Left ventricle myocardium inferior (tissue), 1 donor: ENCODE data around the gene C5AR2. TPM values are rescaled to one million over a fixed set of nuclear protein-coding genes. Genes with fewer than 3 reads are reported as not detected.
A peak's percentile ranks its signal among the peaks of the same experiment; 100 is the strongest.

Source experiments
- DNase-seq: peaks from one replicate; pipeline ENCODE4 v3.0.0-alpha.2; 2020
- H3K27ac ChIP-seq: fragments of 200-600 bp; replicated peaks from 2 replicates; pipeline ENCODE4 v1.8.0; 2021
- H3K27me3 ChIP-seq: fragments of 200-600 bp; 2 replicates; pipeline ENCODE4 v1.8.0; 2021; ENCODE audit warnings: low read depth
- H3K36me3 ChIP-seq: fragments of 200-600 bp; 2 replicates; pipeline ENCODE4 v1.8.0; 2021
- H3K4me1 ChIP-seq: fragments of 200-600 bp; 2 replicates; pipeline ENCODE4 v1.8.0; 2021
- H3K4me3 ChIP-seq: fragments of 200-600 bp; 2 replicates; pipeline ENCODE4 v1.8.0; 2021; ENCODE audit warnings: mild to moderate bottlenecking, moderate library complexity
- H3K9me3 ChIP-seq: fragments of 200-600 bp; replicated peaks from 2 replicates; pipeline ENCODE4 v1.8.0; 2021
- intact Hi-C: fragments of 100-400 bp; cut with micrococcal nuclease; formaldehyde crosslinking; loops from one replicate; pipeline ENCODE4 v1.11.0; 2022
- total RNA-seq: library from RNA; stranded (reverse); fragmentation: NEBNext Ultra II Directional; extraction: Animal tissue kit (Norgen Biotek cat#: 25700); gene quantifications from one replicate; pipeline ENCODE4 v1.2.1, GENCODE V29; 2021
- TF ChIP-seq, protein P1 (sequence below): fragments of 200-600 bp; IDR thresholded peaks from 2 replicates; pipeline ENCODE4 v1.8.0; 2021; ENCODE audit warnings: antibody characterized with exemption, mild to moderate bottlenecking, borderline replicate concordance
- donor health status: DM: no; HTN: yes; CAD: no; lungs with severe emphysema.

Gene C5AR2
- total RNA-seq, 1 donor from 2014 or later, result 0.38 TPM

GRCh38 chr19:47316513-47316912 is 15.5 kb upstream of the C5AR2 start:
- H3K4me1 ChIP-seq, result no peaks in the 10 kb centered on the region
- no peak overlapping the region for H3K4me3 ChIP-seq
- no peak overlapping the region for H3K27ac ChIP-seq
- TF ChIP-seq, protein P1, sequence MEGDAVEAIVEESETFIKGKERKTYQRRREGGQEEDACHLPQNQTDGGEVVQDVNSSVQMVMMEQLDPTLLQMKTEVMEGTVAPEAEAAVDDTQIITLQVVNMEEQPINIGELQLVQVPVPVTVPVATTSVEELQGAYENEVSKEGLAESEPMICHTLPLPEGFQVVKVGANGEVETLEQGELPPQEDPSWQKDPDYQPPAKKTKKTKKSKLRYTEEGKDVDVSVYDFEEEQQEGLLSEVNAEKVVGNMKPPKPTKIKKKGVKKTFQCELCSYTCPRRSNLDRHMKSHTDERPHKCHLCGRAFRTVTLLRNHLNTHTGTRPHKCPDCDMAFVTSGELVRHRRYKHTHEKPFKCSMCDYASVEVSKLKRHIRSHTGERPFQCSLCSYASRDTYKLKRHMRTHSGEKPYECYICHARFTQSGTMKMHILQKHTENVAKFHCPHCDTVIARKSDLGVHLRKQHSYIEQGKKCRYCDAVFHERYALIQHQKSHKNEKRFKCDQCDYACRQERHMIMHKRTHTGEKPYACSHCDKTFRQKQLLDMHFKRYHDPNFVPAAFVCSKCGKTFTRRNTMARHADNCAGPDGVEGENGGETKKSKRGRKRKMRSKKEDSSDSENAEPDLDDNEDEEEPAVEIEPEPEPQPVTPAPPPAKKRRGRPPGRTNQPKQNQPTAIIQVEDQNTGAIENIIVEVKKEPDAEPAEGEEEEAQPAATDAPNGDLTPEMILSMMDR, result no peak
- intact Hi-C loops, result no loop called here
- peaks cover 66% of the 10 kb centered on the region for H3K27me3 ChIP-seq
- DNase-seq, result no peak
- H3K9me3 ChIP-seq, result peaks cover 2% of the 10 kb centered on the region
- no peaks in the 10 kb centered on the region for H3K36me3 ChIP-seq

DNA sequence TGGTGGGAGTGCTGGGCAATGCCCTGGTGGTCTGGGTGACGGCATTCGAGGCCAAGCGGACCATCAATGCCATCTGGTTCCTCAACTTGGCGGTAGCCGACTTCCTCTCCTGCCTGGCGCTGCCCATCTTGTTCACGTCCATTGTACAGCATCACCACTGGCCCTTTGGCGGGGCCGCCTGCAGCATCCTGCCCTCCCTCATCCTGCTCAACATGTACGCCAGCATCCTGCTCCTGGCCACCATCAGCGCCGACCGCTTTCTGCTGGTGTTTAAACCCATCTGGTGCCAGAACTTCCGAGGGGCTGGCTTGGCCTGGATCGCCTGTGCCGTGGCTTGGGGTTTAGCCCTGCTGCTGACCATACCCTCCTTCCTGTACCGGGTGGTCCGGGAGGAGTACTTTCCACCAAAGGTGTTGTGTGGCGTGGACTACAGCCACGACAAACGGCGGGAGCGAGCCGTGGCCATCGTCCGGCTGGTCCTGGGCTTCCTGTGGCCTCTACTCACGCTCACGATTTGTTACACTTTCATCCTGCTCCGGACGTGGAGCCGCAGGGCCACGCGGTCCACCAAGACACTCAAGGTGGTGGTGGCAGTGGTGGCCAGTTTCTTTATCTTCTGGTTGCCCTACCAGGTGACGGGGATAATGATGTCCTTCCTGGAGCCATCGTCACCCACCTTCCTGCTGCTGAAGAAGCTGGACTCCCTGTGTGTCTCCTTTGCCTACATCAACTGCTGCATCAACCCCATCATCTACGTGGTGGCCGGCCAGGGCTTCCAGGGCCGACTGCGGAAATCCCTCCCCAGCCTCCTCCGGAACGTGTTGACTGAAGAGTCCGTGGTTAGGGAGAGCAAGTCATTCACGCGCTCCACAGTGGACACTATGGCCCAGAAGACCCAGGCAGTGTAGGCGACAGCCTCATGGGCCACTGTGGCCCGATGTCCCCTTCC is 11.8 kb upstream of the C5AR2 start:
- no peak overlapping the region for H3K27ac ChIP-seq
- DNase-seq, result no peak
- peaks cover 4% of the 10 kb centered on the region for H3K9me3 ChIP-seq
- intact Hi-C loops, result no loop called here
- TF ChIP-seq, protein P1, result no peak
- no peaks in the 10 kb centered on the region for H3K4me1 ChIP-seq
- no peak overlapping the region for H3K4me3 ChIP-seq
- H3K27me3 ChIP-seq, result peaks cover 76% of the 10 kb centered on the region
- H3K36me3 ChIP-seq, result no peaks in the 10 kb centered on the region

- Histone ChIP-seq H3K27ac (no peak overlapping the region), H3K27me3 (peaks cover 82% of the 10 kb centered on the region), H3K4me3 (no peak overlapping the region), H3K9me3 (peaks cover 4% of the 10 kb centered on the region), H3K36me3 (no peaks in the 10 kb centered on the region), H3K4me1 (no peaks in the 10 kb centered on the region)
- intact Hi-C loops, result no loop called here
- no peak for DNase-seq
- TF ChIP-seq, protein P1, result no peak
These were observed 10.3 kb upstream of the C5AR2 start for GRCh38 chr19:47321630-47322029.

DNA sequence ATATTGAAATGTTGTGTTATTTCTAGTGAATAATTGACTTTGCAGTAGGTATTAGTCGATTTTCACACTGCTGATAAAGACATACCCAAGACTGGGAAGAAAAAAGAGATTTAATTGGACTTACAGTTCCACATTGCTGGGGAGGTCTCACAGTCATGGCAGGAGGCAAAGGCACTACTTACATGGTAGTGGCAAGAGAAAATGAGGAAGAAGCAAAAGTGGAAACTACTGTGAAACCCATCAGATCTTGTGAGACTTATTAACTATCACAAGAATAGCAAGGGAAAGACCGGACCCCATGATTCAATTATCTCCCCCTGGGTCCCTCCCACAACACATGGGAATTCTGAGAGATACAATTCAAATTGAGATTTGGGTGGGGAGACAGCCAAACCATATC is 9.9 kb upstream of the C5AR2 start:
- intact Hi-C loops, result no loop called here
- Histone ChIP-seq H3K4me1 (no peaks in the 10 kb centered on the region), H3K27me3 (peaks cover 86% of the 10 kb centered on the region), H3K36me3 (no peaks in the 10 kb centered on the region), H3K4me3 (no peak overlapping the region), H3K27ac (no peak overlapping the region), H3K9me3 (peaks cover 4% of the 10 kb centered on the region)
- no peak for DNase-seq
- TF ChIP-seq, protein P1, result no peak

DNA sequence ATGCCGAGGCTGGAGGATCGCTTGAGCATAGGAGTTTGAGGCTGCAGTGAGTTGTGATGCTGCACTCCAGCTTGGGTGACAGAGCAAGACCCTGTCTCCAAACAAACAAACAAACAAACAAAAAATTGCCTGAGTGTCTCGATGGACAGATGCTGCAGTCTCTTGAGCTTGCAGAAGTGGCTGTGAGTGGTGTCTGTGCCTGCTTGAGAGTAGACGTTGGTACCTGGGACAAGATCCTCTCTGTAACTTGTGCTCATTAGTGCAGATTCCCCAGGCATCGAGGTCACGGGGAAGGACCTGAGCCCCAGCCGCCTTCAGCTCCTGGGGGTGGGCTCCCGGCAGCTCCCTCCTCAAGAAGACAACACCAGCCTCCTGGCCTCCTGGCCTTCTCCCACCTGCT is 8.6 kb upstream of the C5AR2 start:
- peaks cover 88% of the 10 kb centered on the region for H3K27me3 ChIP-seq
- no peaks in the 10 kb centered on the region for H3K4me1 ChIP-seq
- peaks cover 4% of the 10 kb centered on the region for H3K9me3 ChIP-seq
- TF ChIP-seq, protein P1, result no peak
- intact Hi-C loops, result no loop called here
- H3K27ac ChIP-seq, result peak overlapping the region; percentile 40
- no peaks in the 10 kb centered on the region for H3K36me3 ChIP-seq
- peak overlapping the region; percentile 14 for H3K4me3 ChIP-seq
- DNase-seq, result no peak
